HK-2 (cell line): ENCODE data around the gene FBP1.
"Not testable (repeated sequence)": the region's sequence is repeated elsewhere in the genome, so short reads cannot be mapped to it uniquely, and the experiment has no call there.

Experiments
- DNase-seq: peaks from one replicate; pipeline ENCODE4 v3.0.0-alpha.2; 2018; ENCODE audit not compliant: unreplicated experiment

The FBP1 gene

GRCh38 chr9:94577036-94577435, 62.3 kb downstream of the FBP1 start:
- no peak for DNase-seq

DNA sequence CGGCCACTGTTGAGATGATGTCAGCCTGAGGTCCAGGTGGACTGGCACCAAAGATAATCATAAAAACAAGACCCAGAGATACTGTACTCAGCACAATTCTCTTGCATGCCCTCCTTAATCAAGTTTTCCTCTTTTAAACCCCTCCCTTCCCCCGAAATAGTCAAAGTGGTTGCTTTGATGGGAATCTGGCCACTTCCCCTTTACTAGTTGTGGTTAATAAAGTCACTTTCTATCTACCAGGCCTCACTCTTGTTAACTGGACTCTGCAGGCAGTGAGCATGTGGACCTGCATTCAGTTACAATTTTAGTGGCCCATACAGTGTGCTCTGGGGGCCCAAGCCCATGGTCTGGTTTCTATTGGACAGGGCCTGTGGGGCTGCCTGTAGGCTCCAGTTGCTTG, 63.2 kb downstream of the FBP1 start:
- no peak for DNase-seq

DNA sequence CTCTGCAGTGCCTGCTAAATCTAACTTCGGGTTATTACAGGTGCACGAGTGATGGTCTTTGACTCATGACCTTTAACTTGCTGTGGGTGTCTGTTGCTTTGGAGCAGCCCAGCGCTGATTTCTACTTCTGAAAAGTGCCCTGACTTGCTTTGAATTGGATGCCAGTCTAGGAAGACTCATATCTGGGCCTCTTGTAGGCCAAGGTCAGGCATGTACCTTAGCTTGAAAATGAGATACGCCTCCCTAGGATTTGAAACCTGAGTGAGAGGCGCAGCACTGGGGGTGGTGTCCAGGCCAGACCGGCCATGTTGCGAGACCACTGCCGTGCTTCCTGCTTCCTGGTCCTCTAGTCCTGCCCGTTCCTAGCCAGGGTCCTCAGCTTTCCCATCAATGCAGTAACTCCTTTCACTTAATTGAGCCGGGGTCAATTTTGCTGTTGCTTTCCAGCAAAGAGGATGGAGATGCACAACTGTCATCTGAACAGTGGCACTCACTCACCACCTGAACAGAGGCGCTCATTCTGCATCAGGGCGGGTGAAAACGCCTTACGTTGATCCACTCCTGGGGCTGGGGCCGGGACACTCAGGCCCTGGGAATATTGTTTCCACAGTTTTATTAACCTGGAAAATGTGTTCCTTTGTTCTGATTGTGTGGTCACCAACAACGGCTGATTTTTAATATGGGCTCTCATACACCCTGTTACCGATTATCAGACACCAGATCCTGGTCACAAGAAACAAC, 70.2 kb downstream of the FBP1 start:
- no peak for DNase-seq

DNA sequence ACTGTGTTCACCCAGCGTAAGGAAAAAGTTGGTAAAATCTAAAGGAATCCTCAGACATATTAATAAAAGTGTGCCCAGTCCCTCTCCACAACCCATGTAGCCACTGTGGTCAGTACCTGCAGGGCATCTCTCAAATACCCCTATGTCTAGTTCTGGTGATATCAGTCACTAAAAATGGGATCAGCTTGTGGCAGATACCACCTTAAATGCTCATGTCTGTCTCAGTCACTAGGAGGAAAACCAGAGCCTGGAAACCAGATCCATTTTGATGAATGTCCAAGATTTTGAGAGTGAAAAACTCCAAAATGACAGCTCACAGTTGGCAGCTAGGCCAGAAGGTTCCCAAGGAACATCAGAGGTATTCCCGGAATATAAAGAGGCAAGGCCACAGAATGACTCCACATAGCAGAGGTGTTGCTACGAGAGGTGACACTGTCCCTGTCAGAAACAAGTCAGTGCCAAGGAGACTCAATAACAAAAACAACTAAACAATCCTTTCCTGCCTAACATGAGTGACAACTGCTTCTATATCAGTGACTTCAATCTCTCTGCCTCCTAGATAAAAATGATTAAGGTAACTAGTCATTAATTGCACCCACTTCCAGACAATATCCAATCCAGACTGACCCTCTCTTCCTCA, 70.9 kb downstream of the FBP1 start:
- DNase-seq: no peak

GRCh38 chr9:94567271-94567670, 72.0 kb downstream of the FBP1 start:
- DNase-seq: no peak

DNA sequence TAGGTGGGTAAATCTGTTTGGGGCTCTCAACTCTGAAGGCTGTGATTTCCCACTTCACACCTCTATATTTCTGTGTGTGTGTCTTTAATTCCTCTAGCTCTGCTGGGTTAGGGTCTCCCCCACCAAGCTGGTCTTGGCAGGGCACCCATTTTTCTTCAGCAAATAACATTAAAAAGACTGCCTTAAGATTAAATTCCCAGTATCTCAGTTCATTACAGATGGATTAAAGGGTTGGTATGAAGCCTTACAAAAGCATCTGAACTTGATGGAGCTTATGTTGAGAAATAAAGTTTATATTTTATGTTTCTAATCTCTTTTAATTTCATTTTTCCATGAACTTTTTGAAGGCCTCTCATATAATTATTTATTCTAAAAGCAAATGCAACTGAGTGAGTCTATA, 72.8 kb downstream of the FBP1 start:
- no peak for DNase-seq

GRCh38 chr9:94564279-94564678, 75.0 kb downstream of the FBP1 start:
- DNase-seq: not testable (repeated sequence)

DNA sequence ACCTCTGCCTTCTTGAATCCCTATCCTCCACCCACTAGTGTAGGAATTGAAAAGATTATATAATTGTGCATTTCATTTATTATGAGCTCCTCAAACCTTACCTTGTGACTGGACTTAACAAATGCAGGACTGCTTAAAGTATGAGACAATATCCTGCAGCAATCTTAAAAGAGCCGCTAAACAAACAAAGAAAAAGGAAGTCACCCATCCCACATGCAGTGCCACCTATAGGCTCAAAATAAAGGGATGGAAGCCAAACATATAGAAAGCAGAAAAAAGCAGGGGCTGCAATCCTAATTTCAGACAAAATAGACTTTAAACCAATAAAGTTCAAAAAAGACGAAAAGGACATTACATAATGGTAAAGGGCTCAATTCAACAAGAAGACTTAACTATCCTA, 75.8 kb downstream of the FBP1 start:
- DNase-seq: no peak

- no peak for DNase-seq
These were observed 79.1 kb downstream of the FBP1 start for GRCh38 chr9:94560237-94560636.

DNA sequence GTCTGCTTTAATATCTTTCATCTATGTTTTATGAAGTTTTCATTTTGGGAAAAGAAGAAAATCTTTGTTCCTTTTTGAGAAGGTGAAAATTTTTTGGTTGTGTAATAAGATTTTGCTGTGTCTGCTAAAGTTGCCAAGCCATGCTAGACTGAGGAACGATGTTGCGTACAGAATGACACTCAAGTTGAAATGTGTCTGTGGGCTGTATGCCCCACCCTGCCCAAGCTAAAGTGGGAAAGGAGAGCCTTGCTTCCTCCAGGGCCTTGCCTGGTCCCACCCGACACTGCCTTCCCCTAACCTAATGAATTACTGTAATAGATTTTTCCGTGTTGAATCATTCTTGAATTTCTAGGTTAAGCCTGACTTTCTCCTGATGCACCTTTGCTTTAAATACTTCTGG, 81.9 kb downstream of the FBP1 start:
- DNase-seq: no peak

DNA sequence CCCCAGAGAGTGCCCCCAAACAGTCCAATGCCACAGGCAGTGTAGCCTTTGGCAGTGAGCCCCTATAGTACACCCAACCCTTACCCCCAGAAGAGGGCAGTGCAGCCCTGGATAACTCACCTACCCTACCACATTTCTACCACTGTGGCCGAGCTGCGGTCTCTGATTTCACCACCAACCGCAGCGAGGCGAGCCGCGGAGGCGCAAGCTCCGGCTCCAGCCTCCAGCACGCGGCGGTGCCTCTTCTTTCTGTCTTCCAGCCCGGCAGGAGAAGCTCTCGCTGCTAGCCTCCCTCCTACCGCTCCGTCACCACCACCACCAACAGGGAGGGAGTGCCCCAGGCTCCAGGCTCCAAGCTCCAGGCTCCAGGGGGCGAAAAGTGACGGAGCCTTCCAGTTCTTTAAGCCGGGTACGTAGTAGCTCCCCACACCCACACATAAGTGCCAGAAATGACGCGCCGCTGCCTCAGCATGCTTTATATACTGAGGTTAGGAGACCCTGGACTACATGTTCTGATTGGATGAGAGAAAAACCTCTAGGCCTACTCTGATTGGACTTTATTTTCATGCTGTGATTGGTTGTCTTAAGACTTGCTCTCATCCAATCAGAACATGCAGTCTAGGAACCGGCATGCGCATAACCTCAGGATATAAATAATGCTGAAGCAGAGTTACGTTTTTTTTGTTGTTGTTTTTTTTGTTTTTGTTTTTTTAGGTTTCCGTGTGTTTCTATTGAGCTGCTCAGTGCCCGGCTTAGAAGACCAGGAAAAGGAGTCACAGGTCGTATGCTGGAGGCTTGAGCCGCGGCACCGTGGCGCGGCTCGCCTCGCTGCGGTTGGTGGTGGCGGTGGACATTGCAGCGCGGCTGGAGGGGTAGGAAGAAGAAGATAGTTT, 84.6 kb downstream of the FBP1 start, which contains the start of gene PCAT7:
Gene PCAT7 (plus strand): TSS at position 645 of the 893 bp plus-strand sequence.
- peak; percentile 89 for DNase-seq

- no peak for DNase-seq
These were observed 85.3 kb downstream of the FBP1 start for GRCh38 chr9:94554078-94554438.
